ENCODE data around the gene NFATC2IP.

DNA sequence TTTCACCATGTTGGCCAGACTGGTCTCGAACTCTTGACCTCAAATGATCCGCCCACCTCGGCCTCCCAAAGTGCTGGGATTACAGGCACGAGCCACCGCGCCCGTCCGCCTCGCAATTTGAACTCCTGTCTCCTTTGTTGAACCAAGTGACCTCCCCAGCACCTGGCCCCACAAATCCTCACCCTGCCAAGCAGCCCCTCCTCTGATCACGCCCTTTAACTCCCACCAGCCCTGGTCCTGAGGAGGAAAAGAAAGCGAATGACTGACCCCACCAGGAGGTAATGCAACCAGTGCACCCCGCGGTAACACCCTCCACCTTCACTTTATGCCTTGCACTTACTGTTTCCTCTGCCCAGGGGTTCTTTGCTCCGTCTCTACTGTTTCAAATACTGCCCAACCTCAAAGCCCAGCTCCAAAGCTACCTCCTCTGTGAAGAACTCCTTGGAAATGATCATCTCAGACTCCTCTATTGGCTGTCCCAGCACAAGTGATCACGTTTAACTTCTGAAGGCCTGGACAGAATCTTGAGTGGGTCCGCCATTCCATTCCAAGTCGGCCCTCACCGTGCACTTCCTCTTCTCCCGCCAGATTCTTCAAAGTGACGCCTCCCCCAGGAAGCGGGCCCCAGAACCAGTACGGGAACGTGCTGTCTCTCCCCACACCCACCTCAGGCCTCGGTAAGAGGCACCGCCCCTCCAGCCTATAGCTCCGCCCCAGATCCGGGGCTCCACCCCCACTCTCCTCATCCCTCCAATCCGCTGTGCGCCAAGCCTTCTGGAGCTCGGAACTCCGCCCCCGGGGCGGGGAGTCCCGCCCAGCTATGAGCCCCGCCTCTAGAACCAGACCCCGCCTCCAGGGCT is 14.6 kb upstream of the NFATC2IP start:
- no peak for TF ChIP-seq TAF1 (IDR thresholded peaks at IDR 0.05; ENCODE audit: borderline replicate concordance, low read depth, low read length)
- no peak for TF ChIP-seq POLR2A (IDR thresholded peaks at IDR 0.05; ENCODE audit: low read depth, low read length)
- no peak for TF ChIP-seq POLR2AphosphoS5 (IDR thresholded peaks at IDR 0.05; ENCODE audit: low read depth, low read length)
